SU-DHL-6 (cell line): ENCODE data around the gene MDC1.

ENCODE experiments used
- EZH2phosphoT487 ChIP-seq: fragments of 200-600 bp; sonication (generic), shearing (Covaris generic); conservative IDR thresholded peaks from 2 replicates; pipeline ENCODE4 v1.6.1; 2018; ENCODE audit warnings: mild to moderate bottlenecking, antibody characterized with exemption, low read length, moderate library complexity, mixed read lengths
- TF ChIP-seq, protein P1 (sequence below): fragments of 200-600 bp; sonication (generic); IDR thresholded peaks from one replicate; pipeline ENCODE4 v1.5.1; 2017; ENCODE audit warnings: antibody characterized with exemption, mild to moderate bottlenecking, low read length, moderate library complexity; ENCODE audit not compliant: insufficient read depth, poor library complexity, severe bottlenecking

DNA sequence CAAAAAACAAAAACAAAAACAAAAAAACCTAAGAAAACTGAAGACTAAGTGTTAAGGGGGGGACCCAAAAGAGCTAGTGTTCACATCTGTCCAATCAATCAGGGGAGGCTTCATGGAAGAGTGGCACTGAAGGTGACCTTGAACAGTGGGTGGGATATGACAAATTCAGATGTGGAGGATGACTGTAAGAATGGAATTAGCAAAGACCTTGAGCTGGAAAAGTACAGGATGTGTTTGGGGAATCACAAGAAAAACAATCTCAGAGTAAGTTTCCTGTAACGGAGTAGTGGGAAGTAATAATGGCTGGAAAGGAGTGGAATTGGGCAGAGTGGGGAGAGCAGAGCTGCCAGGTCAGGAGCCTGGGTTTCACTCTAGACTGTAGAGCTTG is 30.2 kb upstream of the MDC1 start:
- TF ChIP-seq, protein P1, sequence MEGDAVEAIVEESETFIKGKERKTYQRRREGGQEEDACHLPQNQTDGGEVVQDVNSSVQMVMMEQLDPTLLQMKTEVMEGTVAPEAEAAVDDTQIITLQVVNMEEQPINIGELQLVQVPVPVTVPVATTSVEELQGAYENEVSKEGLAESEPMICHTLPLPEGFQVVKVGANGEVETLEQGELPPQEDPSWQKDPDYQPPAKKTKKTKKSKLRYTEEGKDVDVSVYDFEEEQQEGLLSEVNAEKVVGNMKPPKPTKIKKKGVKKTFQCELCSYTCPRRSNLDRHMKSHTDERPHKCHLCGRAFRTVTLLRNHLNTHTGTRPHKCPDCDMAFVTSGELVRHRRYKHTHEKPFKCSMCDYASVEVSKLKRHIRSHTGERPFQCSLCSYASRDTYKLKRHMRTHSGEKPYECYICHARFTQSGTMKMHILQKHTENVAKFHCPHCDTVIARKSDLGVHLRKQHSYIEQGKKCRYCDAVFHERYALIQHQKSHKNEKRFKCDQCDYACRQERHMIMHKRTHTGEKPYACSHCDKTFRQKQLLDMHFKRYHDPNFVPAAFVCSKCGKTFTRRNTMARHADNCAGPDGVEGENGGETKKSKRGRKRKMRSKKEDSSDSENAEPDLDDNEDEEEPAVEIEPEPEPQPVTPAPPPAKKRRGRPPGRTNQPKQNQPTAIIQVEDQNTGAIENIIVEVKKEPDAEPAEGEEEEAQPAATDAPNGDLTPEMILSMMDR = no peak
- no peak for TF ChIP-seq EZH2phosphoT487
